ENCODE measurements around the gene FHAD1.

Gene FHAD1

DNA sequence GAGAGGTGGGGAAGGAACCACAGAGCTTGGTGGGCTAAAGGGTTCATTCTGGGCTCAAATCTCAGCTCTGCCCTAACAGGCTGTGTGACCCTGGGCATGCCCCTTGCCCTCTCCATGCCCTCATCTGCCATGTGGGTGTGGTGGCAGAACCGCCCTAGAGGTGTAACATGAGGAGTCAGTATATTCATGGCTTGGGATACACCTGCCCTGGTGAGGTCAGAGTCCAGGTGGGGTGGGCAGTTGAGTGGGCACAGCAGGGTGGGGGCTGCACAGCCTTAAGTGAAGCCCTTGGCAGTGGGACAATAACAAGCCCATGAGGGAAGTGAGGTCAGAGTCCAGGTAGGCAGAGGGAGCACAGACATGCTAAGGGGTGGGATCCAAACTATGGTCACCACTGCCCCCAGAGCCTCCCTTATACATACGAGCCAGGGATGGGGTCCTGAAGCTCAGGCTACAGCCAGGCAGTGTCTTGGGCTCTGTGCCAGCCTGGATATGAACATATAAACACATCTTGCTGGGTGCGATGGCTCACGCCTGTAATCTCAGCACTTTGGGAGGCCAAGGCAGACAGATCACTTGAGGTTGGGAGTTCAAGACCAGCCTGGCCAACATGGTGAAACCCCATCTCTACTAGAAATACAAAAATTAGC is 103.7 kb downstream of the FHAD1 start:
- Histone ChIP-seq H3K4me2 (ENCODE audit: low read length) (no peak overlapping the region), H3K4me3 (ENCODE audit: low read length) (no peak overlapping the region), H3K4me1 (ENCODE audit: control insufficient read depth, low read length) (no peaks in the 10 kb centered on the region), H3K79me2 (ENCODE audit: control insufficient read depth, low read length) (no peaks in the 10 kb centered on the region), H4K20me1 (ENCODE audit: control insufficient read depth, insufficient read depth, low read depth, low read length) (no peaks in the 10 kb centered on the region), H3K9me2 (replicated peaks; ENCODE audit: control insufficient read depth, low read length) (no peaks in the 10 kb centered on the region), H3F3A (ENCODE audit: control insufficient read depth, insufficient read depth) (no peaks in the 10 kb centered on the region), H3K9me3 (ENCODE audit: control insufficient read depth, insufficient read depth, low read length) (no peaks in the 10 kb centered on the region), H3K36me3 (ENCODE audit: control insufficient read depth, low read length) (no peaks in the 10 kb centered on the region), H3K27me3 (ENCODE audit: control insufficient read depth, low read length) (peaks cover 3% of the 10 kb centered on the region; the same call in 1 of the 2 replicates), H3K27ac (ENCODE audit: low read depth, low read length) (no peak overlapping the region)
- TF ChIP-seq, protein P1, sequence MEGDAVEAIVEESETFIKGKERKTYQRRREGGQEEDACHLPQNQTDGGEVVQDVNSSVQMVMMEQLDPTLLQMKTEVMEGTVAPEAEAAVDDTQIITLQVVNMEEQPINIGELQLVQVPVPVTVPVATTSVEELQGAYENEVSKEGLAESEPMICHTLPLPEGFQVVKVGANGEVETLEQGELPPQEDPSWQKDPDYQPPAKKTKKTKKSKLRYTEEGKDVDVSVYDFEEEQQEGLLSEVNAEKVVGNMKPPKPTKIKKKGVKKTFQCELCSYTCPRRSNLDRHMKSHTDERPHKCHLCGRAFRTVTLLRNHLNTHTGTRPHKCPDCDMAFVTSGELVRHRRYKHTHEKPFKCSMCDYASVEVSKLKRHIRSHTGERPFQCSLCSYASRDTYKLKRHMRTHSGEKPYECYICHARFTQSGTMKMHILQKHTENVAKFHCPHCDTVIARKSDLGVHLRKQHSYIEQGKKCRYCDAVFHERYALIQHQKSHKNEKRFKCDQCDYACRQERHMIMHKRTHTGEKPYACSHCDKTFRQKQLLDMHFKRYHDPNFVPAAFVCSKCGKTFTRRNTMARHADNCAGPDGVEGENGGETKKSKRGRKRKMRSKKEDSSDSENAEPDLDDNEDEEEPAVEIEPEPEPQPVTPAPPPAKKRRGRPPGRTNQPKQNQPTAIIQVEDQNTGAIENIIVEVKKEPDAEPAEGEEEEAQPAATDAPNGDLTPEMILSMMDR (IDR thresholded peaks at IDR 0.05; ENCODE audit: low read depth, low read length, poor library complexity, severe bottlenecking) = no peak
- TF ChIP-seq EZH2phosphoT487 (IDR thresholded peaks at IDR 0.05; ENCODE audit: borderline replicate concordance, low read length) = no peak

DNA sequence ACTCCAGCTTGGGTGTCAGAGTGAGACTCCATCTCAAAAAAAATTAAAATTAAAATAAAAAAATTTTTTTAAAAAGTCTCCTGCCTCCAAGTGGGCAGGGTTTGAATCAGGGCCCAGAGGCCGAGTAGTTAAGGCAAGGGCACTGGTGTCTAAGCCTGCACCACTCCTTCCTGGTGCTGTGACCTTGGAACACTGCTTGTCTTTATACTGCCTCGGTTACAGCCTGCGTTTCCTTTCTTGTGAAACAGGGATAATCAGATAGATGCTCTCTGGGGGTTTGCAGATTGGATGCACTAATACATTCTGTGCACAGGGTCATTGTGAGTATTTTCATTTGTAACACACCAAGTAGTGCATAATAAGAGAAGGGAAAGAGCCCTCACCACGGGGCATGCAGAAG is 104.3 kb downstream of the FHAD1 start:
- Histone ChIP-seq H3K4me2 (ENCODE audit: low read length) (no peak overlapping the region), H3F3A (ENCODE audit: control insufficient read depth, insufficient read depth) (no peaks in the 10 kb centered on the region), H3K27ac (ENCODE audit: low read depth, low read length) (no peak overlapping the region), H4K20me1 (ENCODE audit: control insufficient read depth, insufficient read depth, low read depth, low read length) (no peaks in the 10 kb centered on the region), H3K4me3 (ENCODE audit: low read length) (no peak overlapping the region), H3K9me3 (ENCODE audit: control insufficient read depth, insufficient read depth, low read length) (no peaks in the 10 kb centered on the region), H3K79me2 (ENCODE audit: control insufficient read depth, low read length) (no peaks in the 10 kb centered on the region), H3K4me1 (ENCODE audit: control insufficient read depth, low read length) (no peaks in the 10 kb centered on the region), H3K9me2 (replicated peaks; ENCODE audit: control insufficient read depth, low read length) (no peaks in the 10 kb centered on the region), H3K27me3 (ENCODE audit: control insufficient read depth, low read length) (peaks cover 3% of the 10 kb centered on the region; the same call in 1 of the 2 replicates), H3K36me3 (ENCODE audit: control insufficient read depth, low read length) (no peaks in the 10 kb centered on the region)
- TF ChIP-seq EZH2phosphoT487 (IDR thresholded peaks at IDR 0.05; ENCODE audit: borderline replicate concordance, low read length) = no peak
- TF ChIP-seq, protein P1 (IDR thresholded peaks at IDR 0.05; ENCODE audit: low read depth, low read length, poor library complexity, severe bottlenecking) = no peak

DNA sequence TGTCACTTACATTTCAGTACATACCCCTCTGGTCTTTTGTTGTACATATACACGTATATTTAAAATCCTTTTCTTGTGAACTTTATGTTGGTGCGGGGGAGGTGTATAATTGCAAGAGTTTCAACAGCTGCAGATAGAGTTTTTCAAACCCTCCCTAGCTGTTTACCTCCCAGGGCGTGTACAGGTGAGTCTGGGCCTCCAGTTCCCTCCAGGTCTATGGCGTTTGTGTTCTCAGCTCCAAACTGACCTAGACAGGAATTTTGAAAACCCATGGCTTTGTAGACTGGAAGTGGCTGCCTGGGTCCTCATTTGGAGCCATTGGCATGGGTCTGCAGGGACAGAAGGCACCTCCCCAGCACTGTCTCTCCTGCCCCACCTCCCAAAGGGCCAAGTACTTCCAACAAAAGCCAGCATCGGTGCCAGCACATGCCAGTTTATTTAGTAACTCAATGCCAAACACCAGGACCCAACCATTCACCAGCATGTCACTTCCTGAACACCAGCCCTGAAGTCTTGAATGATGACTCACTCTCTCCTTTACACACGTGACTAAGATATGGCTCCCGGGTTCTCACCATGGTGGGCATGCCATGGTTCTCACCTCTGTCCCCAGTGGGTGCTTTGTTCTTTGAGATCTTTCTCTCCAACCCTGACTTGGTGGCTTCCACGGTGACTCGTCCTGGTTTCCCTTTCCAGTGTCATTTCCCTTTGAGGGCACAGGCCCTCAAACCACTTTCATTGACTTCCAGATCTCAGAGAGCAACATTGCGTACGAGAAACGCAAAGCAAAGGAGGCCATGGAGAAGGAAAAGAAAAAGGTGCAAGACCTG is 105.3 kb downstream of the FHAD1 start:
- no peak overlapping the region for H3K27ac ChIP-seq (ENCODE audit: low read depth, low read length)
- H3F3A ChIP-seq (ENCODE audit: control insufficient read depth, insufficient read depth) = no peaks in the 10 kb centered on the region
- no peaks in the 10 kb centered on the region for H3K79me2 ChIP-seq (ENCODE audit: control insufficient read depth, low read length)
- H3K27me3 ChIP-seq (ENCODE audit: control insufficient read depth, low read length) = no peaks in the 10 kb centered on the region
- TF ChIP-seq, protein P1 (IDR thresholded peaks at IDR 0.05; ENCODE audit: low read depth, low read length, poor library complexity, severe bottlenecking) = no peak
- no peak for TF ChIP-seq EZH2phosphoT487 (IDR thresholded peaks at IDR 0.05; ENCODE audit: borderline replicate concordance, low read length)
- H3K36me3 ChIP-seq (ENCODE audit: control insufficient read depth, low read length) = no peaks in the 10 kb centered on the region
- H3K4me2 ChIP-seq (ENCODE audit: low read length) = no peak overlapping the region
- H4K20me1 ChIP-seq (ENCODE audit: control insufficient read depth, insufficient read depth, low read depth, low read length) = no peaks in the 10 kb centered on the region
- H3K4me3 ChIP-seq (ENCODE audit: low read length) = no peak overlapping the region
- no peaks in the 10 kb centered on the region for H3K4me1 ChIP-seq (ENCODE audit: control insufficient read depth, low read length)
- no peaks in the 10 kb centered on the region for H3K9me2 ChIP-seq (replicated peaks; ENCODE audit: control insufficient read depth, low read length)
- H3K9me3 ChIP-seq (ENCODE audit: control insufficient read depth, insufficient read depth, low read length) = no peaks in the 10 kb centered on the region
